Astrocyte (in vitro differentiated cells and primary cell): ENCODE data around the gene RALGDS.

ENCODE experiments used
- CTCF ChIP-seq: IDR thresholded peaks from 2 replicates; pipeline ENCODE4 v1.5.1; 2011; ENCODE audit warnings: low read depth, mild to moderate bottlenecking, inconsistent platforms, low read length, moderate library complexity; ENCODE audit not compliant: insufficient read depth
- EZH2 ChIP-seq: IDR thresholded peaks from 2 replicates; pipeline ENCODE4 v1.6.1; 2012; ENCODE audit warnings: mild to moderate bottlenecking, low read length, inconsistent platforms; ENCODE audit not compliant: insufficient read depth

GRCh38 chr9:133076691-133077090 is 44.3 kb downstream of the RALGDS start:
- no peak for TF ChIP-seq CTCF
- no peak for TF ChIP-seq EZH2
